Fibroblast of mammary gland (primary cell): Measurements from ENCODE around the gene LGALS9.
"Not testable (repeated sequence)": the region's sequence is repeated elsewhere in the genome, so short reads cannot be mapped to it uniquely, and the experiment has no call there.

ENCODE experiments used
- DNase-seq: peaks from one replicate; pipeline ENCODE4 v3.0.0-alpha.2; 2010; ENCODE audit warnings: low read depth
- H3K4me3 ChIP-seq: 2 replicates; pipeline ENCODE4 v1.5.1; 2011; ENCODE audit warnings: low read depth, mild to moderate bottlenecking, low read length, moderate library complexity; ENCODE audit not compliant: control insufficient read depth
- TF ChIP-seq, protein P1 (sequence below): conservative IDR thresholded peaks from 2 replicates; pipeline ENCODE4 v1.5.1; 2011; ENCODE audit warnings: low read depth, low read length, inconsistent platforms; ENCODE audit not compliant: control insufficient read depth, insufficient read depth

LGALS9 gene

DNA sequence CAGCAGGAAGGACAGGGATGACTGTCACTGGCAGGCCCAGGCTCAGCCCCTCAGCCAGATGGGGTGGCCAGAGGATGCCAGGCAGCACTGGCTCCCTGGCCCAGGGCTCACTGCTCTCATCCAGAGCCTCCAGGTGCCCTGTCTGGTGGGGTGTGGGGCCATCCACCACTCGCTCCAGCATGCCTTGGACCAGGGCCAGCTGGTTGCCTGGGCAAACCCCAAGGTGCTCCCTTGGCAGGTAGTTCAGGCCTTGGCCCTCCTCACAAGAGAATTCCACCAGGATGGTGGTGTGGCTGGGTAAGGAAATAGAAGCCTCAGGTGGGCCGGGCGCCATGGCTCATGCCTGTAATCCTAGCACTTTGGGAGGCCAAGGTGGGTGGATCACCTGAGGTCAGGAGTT is 29.4 kb downstream of the LGALS9 start:
- no peak for DNase-seq
- TF ChIP-seq, protein P1, sequence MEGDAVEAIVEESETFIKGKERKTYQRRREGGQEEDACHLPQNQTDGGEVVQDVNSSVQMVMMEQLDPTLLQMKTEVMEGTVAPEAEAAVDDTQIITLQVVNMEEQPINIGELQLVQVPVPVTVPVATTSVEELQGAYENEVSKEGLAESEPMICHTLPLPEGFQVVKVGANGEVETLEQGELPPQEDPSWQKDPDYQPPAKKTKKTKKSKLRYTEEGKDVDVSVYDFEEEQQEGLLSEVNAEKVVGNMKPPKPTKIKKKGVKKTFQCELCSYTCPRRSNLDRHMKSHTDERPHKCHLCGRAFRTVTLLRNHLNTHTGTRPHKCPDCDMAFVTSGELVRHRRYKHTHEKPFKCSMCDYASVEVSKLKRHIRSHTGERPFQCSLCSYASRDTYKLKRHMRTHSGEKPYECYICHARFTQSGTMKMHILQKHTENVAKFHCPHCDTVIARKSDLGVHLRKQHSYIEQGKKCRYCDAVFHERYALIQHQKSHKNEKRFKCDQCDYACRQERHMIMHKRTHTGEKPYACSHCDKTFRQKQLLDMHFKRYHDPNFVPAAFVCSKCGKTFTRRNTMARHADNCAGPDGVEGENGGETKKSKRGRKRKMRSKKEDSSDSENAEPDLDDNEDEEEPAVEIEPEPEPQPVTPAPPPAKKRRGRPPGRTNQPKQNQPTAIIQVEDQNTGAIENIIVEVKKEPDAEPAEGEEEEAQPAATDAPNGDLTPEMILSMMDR, result no peak
- H3K4me3 ChIP-seq, result no peak overlapping the region

DNA sequence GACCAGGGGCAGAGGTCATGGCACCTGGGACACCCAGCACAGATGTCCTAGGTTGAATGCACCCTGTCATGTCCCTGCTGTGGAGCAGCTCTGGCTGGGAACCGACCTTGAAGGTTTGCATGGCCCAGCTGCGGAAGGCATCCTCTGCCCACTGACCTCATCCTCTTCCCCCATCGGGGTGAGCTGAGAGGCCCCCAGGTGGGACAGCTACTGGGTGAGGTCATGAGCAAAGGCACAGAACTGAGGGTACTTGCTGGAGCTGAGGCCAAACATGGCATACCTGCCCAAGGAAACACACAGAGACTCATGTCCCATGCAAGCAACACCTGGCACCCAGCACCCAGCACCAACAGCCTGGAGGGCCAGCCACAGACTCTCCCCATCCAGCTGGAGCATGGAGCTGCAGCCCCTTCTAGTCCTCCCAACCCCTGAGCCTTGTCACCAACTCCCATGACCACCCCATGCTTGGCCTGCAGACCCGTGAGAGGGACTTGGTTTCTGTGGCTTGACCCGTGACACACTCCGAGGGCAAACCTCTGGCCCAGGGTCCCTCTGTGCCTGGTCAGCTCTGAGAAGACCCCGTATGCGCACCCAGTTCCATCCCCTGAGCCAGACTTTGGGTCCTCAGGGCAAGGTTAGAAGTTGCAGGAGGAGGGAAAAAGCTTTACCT is 33.1 kb downstream of the LGALS9 start:
- TF ChIP-seq, protein P1, result no peak
- no peak for DNase-seq
- no peak overlapping the region for H3K4me3 ChIP-seq

DNA sequence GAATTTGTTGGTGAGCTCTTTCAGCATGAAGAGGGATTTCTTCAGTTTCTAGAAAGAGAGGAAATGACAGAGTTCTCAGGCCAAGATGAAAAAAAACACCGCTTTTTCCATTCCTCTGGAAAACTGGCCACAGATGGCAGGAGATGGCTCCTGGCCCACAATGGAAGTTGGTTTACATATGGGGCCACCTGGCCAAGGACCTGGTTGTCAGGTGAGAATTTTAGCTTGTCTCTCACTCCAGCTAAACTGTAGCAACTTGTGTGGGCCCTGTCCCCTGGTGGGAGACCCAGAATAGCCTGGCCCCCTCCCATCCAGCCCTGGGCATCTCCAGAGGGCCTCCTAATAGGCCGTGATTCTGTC is 33.6 kb downstream of the LGALS9 start:
- H3K4me3 ChIP-seq, result no peak overlapping the region
- DNase-seq, result no peak
- TF ChIP-seq, protein P1, result no peak

DNA sequence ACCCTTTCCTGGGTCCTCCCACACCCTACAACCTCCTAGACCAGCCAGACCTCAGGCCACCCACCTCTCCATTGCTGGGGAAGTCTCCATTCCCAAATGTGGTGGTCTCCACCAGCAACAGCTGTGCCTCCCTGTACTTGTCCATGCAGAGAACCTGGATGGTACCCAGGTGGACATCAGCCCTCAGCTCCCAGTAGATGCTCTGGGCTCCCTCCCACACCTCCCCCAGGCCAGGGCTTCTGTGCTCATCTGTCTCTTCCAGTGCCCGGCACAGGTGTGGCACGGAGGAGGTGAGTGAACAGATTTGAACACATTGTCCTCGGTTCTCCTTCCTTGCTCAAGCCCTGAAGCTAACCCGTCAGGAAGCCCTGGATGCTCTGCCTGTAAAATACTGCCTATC is 34.6 kb downstream of the LGALS9 start:
- TF ChIP-seq, protein P1, result no peak
- DNase-seq, result no peak
- no peak overlapping the region for H3K4me3 ChIP-seq

DNA sequence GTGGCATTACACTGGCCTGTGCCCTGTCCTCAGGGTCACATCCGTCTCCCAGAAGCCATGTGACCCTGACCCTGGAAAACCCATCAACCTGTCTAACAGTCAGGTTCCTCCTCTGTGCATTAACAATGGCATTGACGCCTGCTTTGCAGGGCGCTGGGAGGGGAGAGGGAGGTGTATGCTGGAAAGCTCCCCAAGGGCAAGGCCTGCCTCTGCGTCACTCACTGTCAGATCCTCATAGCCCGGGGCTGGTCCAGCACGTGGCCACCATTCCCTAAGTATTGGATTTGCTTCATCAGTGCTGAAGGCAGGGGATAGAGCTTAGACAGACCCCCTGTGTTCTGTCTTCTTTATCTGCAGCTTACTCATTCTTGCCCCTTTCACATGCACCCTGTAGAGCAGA is 35.3 kb downstream of the LGALS9 start:
- DNase-seq, H3K4me3 ChIP-seq: not testable (repeated sequence)

DNA sequence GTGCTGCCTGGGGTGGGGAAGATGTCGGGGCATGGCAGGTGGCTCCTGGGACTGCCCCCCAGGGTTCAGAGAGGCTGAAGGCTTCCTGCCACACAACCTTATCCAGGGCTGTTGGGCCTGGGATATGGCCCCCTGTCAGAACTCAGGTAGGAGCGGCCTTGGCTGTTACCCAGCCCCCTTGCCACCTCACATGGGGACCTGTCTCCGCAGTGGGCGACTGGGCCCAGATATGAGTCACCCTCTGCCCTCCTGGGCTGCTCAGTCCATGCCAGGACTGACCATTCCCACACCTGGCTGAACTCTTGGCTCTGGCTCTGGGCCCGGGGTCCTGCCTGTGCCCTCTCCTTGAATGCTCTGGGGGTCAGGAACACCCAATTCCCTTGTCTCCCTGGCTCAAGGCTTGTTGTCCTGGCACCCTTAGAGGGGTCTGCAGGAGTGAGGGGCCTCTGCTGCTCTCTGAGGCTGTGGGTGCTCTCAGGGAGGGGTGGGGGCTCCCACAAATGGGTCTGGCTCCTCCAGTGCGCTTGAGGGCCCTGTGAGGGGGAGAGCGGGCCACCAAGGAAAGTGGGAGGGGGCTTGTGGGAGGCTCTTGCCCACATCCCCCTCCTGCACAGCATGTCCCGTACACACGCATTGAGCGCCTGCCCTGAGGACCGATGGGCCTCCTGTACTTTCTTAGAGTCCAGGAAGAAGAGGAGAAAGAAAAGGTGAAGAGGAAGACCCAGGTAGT is 36.0 kb downstream of the LGALS9 start:
- TF ChIP-seq, protein P1, result no peak
- no peak overlapping the region for H3K4me3 ChIP-seq
- no peak for DNase-seq

DNA sequence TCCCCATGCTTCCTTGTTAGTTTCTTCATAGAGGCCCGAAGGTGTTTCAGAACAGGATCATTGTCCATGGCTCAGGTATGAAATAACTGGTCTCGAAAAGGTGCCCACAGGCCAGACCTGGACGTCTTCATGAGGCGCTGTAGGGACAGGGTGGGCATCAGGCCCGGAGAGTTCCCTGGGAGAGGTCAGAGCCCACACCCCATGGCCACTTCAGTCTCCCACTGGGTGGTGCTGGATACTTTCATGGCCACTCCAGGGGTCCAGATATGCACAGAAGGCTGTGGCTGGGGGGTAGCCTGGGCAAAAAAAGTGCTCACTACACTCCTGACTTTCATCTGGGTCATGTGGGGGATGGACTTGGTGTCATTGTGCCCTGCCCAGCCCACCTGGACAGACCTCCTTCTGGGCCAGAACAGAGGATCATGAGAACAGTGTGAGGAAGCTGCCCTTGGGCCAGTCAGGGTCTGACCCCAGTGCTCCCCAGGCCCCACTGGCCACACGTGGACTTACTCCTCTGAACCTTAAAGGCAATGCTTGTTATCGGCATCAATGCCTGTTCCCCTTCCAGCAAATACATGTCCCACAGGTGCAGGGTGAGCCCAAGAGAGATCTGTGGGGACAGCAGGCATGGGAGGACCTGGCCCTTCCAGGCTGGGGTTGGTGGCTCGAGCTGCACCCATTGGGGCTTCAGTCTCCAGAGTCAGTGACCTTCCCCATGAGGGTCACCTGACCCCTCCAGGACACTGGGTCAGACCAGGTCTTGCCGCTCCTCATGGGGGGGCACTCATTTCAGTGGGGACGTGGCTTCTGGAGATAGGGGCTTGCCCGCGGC is 36.9 kb downstream of the LGALS9 start:
- no peak overlapping the region for H3K4me3 ChIP-seq
- TF ChIP-seq, protein P1, result no peak
- DNase-seq, result no peak
